KOPT-K1 (cell line): ENCODE data around the gene RETREG3.
"Not testable (repeated sequence)": the region's sequence is repeated elsewhere in the genome, so short reads cannot be mapped to it uniquely, and the experiment has no call there.

Source experiments
- H3K27ac ChIP-seq: fragments of 200-600 bp; sonication (generic); 2 replicates; pipeline ENCODE4 v1.5.1; 2016; ENCODE audit warnings: antibody characterized with exemption, mild to moderate bottlenecking, low read depth, low read length; ENCODE audit not compliant: poor library complexity, severe bottlenecking
- H3K36me3 ChIP-seq: fragments of 200-600 bp; sonication (generic); 2 replicates; pipeline ENCODE4 v1.5.1; 2017; ENCODE audit warnings: antibody characterized with exemption, mild to moderate bottlenecking, low read length, moderate library complexity; ENCODE audit not compliant: insufficient read depth
- H3K9me3 ChIP-seq: fragments of 200-600 bp; sonication (generic); 2 replicates; pipeline ENCODE4 v1.5.1; 2017; ENCODE audit warnings: antibody characterized with exemption, low read length, mild to moderate bottlenecking; ENCODE audit not compliant: insufficient read depth, poor library complexity, severe bottlenecking

The RETREG3 gene, protein sequence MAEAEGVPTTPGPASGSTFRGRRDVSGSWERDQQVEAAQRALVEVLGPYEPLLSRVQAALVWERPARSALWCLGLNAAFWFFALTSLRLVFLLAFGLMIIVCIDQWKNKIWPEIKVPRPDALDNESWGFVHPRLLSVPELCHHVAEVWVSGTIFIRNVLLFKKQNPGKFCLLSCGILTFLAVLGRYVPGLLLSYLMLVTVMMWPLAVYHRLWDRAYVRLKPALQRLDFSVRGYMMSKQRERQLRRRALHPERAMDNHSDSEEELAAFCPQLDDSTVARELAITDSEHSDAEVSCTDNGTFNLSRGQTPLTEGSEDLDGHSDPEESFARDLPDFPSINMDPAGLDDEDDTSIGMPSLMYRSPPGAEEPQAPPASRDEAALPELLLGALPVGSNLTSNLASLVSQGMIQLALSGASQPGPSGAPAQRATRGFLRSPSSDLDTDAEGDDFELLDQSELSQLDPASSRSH

DNA sequence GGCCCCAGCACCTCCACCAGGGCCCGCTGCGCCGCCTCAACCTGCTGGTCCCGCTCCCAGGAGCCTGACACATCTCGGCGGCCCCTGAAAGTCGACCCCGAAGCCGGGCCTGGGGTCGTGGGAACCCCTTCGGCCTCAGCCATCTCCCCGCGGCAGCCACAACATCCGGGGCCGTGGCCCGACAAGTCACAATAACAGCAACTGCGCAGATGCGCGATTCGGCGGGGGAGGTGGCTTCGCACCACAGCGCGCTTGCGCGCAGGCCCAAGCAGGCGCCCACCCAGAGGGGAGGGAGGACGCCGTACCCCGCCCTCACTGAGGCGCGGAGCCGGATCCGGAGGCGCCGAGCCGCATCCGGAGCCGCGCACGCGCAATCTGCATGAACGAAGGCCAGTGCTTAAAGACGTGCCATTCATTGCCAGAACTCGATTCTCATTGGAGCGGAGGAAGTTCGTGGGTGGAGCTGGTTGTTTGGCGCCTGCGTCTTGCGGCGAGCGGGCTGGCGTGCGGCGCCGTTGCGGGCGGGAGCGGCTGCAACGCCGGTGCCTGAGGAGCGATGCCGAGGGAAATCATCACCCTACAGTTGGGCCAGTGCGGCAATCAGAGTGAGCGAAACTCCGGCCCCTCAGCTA lies at the start of gene RETREG3, which contains the start of gene TUBG1:
Gene RETREG3 (minus strand): TSS at position 193 of the 632 bp plus-strand sequence. CDS start 50 bp downstream, at position 143.
Gene TUBG1 (plus strand): TSS at position 502 of the 632 bp plus-strand sequence. CDS start 55 bp downstream, at position 557.
- Histone ChIP-seq H3K36me3 (peaks cover 35% of the 10 kb centered on the region), H3K27ac (peak within 1 kb of the TSS; percentile 85), H3K9me3 (no peaks in the 10 kb centered on the region)

DNA sequence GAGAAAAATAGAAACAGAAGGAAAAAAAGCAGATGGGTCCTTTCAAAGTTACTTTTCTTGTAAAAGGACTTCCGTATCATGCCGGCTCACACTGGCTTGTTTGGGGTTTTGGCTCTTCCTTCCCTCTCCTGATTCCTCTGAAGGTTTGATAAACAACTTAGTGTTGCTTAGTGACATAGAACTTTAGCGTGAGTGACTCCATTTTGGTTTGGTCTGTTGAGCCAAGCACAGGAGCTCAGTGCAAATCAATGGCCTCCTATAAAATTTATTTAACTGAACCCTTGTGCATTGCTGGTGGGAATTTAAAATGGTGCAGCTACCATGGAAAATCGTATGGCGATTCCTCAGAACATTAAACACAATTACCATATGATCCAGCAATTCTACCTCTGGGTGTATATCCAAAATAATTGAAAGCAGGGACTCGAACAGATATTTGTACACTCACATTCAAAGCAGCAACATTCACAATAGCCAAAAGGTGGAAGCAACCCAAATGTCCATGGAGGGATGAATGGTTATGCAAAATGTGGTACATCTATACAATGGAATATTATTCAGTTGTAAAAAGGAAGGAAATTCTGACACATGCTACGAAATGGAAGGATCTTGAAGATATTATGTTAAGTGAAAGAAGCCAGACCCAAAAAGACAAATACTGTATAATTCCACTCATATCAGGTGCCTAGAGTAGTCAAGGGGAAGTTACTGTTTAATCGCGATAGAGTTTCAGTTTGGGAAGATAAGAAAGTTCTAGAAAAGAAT lies 48.8 kb upstream of the RETREG3 start:
- no peaks in the 10 kb centered on the region for H3K9me3 ChIP-seq

DNA sequence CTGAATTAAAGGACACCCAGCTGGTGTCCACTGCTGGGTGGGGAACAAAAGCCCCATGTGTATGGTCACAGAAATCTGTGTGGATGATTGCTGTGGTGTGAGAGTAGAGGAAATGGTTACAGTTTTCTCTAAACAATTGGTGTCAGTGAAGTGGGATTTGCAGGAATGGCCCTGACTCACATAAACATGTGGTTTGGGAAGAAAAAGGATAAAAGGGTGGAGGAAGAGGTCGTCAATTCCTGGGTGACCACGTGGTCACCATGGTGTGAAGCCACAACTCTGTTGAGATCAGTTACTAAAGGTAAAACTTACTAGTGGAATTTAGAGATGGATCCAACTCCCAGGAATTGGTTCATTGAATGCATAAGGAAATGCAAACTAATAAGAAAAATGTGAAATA lies 46.4 kb upstream of the RETREG3 start:
- no peaks in the 10 kb centered on the region for H3K9me3 ChIP-seq
- no peaks in the 10 kb centered on the region for H3K36me3 ChIP-seq
- no peak overlapping the region for H3K27ac ChIP-seq

More for the DNA sequence above, 48.8 kb upstream of the RETREG3 start:
- Histone ChIP-seq H3K27ac (no peak overlapping the region), H3K36me3 (peaks cover 5% of the 10 kb centered on the region; the same call in 1 of the 2 replicates)

DNA sequence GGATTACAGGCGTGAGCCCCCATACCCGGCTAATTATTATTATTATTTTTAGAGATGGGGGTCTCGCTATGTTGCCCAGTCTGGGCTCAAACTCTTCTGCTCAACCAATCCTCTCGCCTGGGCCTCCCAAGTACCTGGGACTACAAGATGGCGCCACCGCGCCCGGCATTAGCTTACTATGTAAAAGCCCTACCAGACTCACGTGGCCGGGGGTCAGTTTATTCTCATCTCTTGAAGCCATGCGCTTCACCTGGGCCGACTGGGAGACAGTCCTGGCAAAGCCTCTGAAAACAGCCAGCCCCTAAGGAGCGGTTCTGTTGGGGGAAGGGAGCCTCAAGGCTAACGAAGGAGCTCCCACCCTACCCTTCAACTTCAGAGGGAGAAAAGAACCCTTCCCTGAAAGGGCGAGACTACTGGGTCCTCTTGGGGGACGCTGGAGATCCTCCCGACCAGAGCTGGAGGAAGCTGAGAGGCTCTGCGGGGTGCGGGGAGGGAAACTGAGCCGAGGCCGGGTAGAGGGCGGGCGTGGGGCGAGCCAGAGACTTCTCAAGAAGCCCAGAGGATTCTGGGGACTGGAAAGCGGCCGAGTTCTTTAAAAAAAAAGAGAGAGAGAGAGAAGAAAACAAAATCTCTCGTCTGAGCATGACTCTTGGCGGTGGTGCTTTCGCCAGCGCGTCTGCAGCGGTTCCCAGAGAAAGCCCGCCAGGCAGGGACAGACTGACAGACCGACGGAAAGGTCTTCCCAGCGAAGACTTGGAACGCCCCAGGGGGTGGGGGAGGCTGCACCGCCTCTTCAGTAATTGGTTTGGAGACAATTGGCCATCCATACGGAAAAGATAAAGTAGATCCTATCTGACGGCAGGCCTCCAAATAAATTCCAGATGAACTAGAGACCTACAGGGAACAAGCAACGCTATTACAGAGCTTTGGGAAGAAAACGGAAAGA lies 44.3 kb upstream of the RETREG3 start:
- Histone ChIP-seq H3K9me3 (no peaks in the 10 kb centered on the region), H3K36me3 (no peaks in the 10 kb centered on the region), H3K27ac (no peak overlapping the region)

DNA sequence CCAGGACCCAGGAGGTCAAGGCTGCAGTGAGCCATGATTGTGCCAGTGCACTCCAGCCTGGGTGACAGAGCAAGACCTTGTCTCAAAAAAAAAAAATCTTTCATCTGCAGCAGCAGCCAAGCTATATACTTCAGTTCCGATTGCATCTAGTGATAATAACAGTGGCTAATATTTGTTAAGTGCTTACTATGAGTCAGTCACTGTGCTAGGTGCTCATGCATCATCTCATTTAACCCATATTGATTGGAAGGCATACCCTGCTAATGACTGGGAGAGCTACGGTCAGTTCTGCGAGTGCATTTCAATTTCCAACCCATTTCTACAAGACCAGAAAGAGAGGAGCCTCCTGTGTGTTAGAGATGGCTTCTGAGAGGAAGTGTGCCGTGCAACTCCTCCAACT lies 42.2 kb upstream of the RETREG3 start:
- Histone ChIP-seq H3K9me3 (no peaks in the 10 kb centered on the region), H3K36me3 (no peaks in the 10 kb centered on the region), H3K27ac (no peak overlapping the region)

DNA sequence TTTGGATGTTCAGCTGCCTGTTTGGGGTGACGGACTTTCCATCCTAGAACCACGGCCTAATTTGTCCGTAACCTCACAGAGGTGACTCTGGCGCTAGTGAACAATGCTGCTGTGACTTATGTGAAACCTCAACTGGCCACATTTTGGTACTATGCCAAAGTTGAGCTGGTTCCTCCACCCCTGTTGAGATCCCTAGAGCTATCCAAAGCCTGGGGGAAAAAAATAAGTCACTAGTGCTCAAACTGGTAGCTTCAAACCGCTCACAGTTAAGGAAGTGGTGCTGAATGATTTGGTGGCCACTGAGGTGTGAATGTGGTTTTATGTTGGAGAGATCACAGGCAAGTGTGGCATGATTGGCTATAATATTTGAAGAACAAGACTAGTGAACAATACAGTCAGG lies 38.6 kb upstream of the RETREG3 start:
- Histone ChIP-seq H3K27ac (no peak overlapping the region), H3K36me3 (no peaks in the 10 kb centered on the region), H3K9me3 (no peaks in the 10 kb centered on the region)

DNA sequence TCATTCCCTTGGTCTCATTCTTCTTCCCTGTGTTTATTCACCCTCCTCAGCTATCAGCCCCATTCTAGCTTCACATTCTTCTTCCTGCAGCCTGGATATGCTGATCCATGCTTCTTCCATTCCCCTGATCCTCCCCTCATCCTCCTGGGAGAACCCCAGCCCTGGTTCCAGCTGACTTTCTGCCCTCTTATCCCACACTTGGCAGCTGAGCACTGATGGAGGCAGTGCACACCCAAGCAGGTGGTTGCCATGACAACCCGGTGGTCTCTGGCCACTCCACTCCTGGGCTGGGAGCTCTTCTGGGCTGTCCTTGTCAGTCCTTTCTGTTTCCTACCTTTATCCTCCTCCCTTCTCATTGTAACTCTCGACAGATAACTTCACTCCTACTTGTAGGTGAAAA lies 33.2 kb upstream of the RETREG3 start:
- H3K27ac ChIP-seq = no peak overlapping the region
- H3K9me3 ChIP-seq = no peaks in the 10 kb centered on the region
- H3K36me3 ChIP-seq = no peaks in the 10 kb centered on the region

DNA sequence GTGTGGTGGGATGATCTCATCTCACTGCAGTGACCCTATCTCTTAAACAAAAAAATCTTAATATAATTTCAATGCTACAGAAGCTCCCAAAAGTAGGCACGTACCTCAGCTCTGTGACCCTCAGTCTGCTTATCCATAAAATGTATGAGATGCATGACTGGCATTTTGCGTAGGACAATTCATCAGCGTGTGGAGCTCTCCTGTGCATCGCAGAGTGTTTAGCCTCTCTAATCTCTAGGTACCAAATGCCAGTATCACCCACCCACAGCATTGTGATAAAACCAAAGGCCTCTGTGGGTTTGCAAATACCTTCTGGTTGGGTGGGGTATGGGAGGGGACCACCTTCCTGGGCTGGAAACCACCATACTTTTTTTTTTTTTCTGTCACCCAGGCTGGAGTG lies 30.9 kb upstream of the RETREG3 start:
- Histone ChIP-seq H3K36me3 (no peaks in the 10 kb centered on the region), H3K9me3 (no peaks in the 10 kb centered on the region), H3K27ac (no peak overlapping the region)

DNA sequence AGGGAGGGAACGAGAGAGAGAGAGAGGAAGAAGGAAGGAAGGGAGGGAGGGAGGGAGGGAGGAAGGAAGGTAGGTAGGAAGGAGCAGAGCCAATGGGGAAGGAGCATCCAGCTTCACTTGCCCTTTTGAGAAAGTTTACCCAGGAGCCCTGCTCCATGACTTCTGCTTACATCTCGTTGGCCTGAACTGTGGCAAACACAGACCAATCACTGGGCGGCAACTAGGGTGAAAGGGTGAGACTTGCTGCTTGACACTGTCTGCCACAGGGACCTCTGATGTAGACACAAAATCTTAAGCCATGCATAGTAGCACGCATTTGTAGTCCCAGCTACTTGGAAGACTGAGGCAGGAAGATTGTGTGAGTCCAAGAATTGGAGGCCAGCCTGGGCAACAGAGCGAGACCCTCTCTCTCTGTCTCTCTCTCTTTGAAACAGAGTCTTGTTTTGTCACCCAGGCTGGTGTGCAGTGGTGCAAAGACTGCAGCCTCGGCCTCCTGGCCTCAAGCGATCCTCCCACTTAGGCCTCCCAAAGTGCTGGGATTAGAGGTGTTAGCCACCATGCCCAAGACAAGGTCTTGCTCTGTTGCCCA lies 30.4 kb upstream of the RETREG3 start:
- H3K36me3 ChIP-seq = no peaks in the 10 kb centered on the region
- H3K27ac ChIP-seq = no peak overlapping the region
- no peaks in the 10 kb centered on the region for H3K9me3 ChIP-seq

DNA sequence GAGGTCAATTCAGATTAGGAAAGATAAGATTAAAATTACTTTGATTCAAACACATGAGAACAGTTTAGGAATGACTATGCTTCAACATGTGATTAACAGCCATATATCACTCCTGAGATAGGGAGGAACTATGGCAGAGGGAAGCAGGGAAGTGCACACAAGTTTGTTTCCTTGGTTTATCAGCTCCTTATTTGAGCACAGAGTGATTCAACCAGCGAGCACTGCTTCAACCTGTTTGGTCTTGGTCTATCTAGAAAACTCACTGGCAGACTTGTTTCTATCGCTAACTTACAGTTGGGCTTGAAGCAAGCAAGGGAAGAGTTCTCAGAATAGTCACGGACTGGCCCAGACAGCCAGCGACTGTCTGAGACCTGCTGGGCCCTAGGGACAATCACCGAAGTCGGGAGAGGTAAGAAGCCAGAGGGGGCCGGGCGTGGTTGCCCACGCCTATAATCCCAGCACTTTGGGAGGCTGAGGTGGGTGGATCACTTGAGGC lies 23.8 kb upstream of the RETREG3 start:
- Histone ChIP-seq H3K36me3 (no peaks in the 10 kb centered on the region), H3K9me3 (no peaks in the 10 kb centered on the region), H3K27ac (no peak overlapping the region)

DNA sequence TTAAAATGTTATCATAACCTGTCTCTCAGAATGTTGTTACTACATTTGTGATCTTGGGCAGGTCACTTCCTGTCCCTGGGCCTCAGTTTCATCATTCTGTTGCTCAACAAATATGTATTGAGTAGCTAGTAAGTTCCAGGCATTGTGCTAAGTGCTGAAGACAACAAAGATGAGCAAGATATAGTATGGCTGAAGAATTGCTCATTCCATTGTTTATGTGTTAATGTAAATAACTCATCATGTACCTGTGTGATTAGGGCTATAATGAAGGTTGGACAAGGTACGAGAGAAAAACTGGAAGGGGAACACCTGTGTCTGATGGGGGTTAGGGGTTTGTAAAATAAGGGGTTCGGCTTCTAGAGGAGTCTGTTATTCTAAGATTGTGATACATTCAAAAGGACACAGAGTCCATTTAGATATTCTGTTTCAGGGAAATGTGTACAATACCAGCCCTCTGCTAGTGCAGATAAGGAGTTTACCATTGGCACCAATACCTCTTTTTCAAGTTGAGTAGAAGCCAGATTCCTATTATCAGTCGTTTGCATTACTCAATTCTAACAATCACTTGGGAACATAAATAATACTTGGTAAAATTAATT lies 20.3 kb upstream of the RETREG3 start:
- H3K36me3 ChIP-seq = no peaks in the 10 kb centered on the region
- H3K9me3 ChIP-seq = no peaks in the 10 kb centered on the region
- no peak overlapping the region for H3K27ac ChIP-seq

DNA sequence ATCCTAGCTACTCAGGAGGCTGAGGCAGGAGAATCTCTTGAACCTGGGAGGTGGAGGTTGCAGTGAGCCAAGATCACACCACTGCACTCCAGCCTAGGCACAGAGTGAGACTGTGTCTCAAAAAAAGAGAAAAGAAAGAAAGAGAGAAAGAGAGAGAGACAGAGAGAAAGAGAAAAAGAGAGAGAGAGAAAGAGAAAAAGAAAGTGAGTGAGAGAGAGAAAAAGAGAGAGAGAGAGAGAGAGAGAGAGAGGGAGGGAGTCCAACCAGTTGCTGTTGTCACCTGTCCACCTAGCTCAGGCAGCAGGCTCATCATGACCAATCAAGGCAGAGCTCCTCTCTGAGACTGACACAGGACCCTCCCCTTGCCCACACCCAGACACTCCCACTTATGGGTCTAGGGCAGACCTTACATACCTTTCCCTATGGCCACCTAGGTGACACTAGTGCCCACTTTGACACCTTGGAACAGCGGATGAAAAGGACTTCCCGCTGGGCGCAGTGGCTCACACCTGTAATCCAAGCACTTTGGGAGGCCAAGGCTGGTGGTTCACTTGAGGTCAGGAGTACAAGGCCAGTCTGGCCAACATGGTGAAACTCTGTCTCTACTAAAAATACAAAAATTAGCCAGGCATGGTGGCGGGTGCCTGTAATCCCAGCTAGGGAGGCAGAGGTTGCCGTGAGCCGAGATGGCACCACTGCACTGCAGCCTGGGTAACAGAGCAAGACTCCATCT lies 18.0 kb upstream of the RETREG3 start:
- H3K9me3 ChIP-seq, H3K36me3 ChIP-seq, H3K27ac ChIP-seq: not testable (repeated sequence)
